Measurements from ENCODE around the gene FBXO45.

DNA sequence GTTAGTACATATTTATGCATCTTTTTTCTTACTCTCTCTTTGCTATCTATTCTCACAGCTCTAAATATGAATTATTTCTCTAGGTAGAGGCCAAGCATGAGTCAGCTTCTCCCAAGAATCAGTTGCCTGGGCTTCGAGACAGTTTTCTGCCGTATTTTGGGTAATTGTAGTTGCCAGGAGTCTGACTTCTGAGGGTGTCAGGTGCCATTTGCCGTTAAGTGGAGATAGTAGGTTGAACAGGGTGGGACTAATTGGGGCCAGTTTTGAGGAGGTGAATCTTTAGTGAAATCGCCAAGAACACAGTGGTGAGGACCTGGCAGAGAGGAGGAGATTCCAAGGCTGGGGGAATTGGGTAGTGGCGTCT is 63.2 kb downstream of the FBXO45 start:
- TF ChIP-seq, protein P1, sequence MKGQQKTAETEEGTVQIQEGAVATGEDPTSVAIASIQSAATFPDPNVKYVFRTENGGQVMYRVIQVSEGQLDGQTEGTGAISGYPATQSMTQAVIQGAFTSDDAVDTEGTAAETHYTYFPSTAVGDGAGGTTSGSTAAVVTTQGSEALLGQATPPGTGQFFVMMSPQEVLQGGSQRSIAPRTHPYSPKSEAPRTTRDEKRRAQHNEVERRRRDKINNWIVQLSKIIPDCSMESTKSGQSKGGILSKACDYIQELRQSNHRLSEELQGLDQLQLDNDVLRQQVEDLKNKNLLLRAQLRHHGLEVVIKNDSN (IDR thresholded peaks at IDR 0.05) = no peak
- TF ChIP-seq CEBPB (IDR thresholded peaks at IDR 0.05) = no peak
- TF ChIP-seq, protein P2, sequence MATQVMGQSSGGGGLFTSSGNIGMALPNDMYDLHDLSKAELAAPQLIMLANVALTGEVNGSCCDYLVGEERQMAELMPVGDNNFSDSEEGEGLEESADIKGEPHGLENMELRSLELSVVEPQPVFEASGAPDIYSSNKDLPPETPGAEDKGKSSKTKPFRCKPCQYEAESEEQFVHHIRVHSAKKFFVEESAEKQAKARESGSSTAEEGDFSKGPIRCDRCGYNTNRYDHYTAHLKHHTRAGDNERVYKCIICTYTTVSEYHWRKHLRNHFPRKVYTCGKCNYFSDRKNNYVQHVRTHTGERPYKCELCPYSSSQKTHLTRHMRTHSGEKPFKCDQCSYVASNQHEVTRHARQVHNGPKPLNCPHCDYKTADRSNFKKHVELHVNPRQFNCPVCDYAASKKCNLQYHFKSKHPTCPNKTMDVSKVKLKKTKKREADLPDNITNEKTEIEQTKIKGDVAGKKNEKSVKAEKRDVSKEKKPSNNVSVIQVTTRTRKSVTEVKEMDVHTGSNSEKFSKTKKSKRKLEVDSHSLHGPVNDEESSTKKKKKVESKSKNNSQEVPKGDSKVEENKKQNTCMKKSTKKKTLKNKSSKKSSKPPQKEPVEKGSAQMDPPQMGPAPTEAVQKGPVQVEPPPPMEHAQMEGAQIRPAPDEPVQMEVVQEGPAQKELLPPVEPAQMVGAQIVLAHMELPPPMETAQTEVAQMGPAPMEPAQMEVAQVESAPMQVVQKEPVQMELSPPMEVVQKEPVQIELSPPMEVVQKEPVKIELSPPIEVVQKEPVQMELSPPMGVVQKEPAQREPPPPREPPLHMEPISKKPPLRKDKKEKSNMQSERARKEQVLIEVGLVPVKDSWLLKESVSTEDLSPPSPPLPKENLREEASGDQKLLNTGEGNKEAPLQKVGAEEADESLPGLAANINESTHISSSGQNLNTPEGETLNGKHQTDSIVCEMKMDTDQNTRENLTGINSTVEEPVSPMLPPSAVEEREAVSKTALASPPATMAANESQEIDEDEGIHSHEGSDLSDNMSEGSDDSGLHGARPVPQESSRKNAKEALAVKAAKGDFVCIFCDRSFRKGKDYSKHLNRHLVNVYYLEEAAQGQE (IDR thresholded peaks at IDR 0.05; ENCODE audit: low read depth) = no peak
- no peak for TF ChIP-seq TAF1 (IDR thresholded peaks at IDR 0.05; ENCODE audit: low read depth)
